HepG2 (cell line): ENCODE measurements around the gene SLC5A4. TPM values are rescaled to one million over a fixed set of nuclear protein-coding genes. Genes with fewer than 3 reads are reported as not detected.
A peak's percentile ranks its signal among the peaks of the same experiment; 100 is the strongest.

ENCODE experiments used
- ATAC-seq: fragments of 200-7000 bp; cut with Tn5 transposase; 3 replicates; pipeline ENCODE4 v1.9.1; 2020; ENCODE audit warnings: mild to moderate bottlenecking, moderate library complexity
- BruUV-seq: library from RNA; stranded (reverse); fragments of 400-500 nt; replicated peaks from 2 replicates; lab custom pipeline; 2021; lab: Mats Ljungman, UMichigan
- CTCF ChIA-PET: fragments of 300-600 bp; formaldehyde crosslinking; extraction: SDS; loops from one replicate; lab custom pipeline; 2021; ENCODE audit warnings: low total read pairs, inconsistent platforms, low intra/inter-chr PET ratio; lab: Yijun Ruan, JAX
- POLR2A ChIA-PET: fragments of 350-600 bp; sonication (Branson Sonifier 250); formaldehyde crosslinking; loops from one replicate; lab custom pipeline; 2020; ENCODE audit warnings: antibody characterized with exemption, inconsistent platforms; lab: Yijun Ruan, JAX
- DNase-seq: peaks from one replicate; pipeline ENCODE4 v3.0.0-alpha.2; 2015; ENCODE audit warnings: low spot score
- FAIRE-seq: peaks from 3 replicates; lab custom pipeline; 2011; peaks lifted over from hg19 to GRCh38; lab: Jason Lieb, UNC
- H2AFZ ChIP-seq: one replicate; pipeline ENCODE4 v1.6.1; 2011; ENCODE audit warnings: low read length, inconsistent platforms
- H3K27ac ChIP-seq: fragments of 300-600 bp; 3 replicates; pipeline ENCODE4 v1.8.0; 2011; ENCODE audit warnings: mixed run types, mild to moderate bottlenecking, mixed read lengths, low read length, inconsistent platforms; ENCODE audit not compliant: insufficient read depth; ENCODE audit errors: extremely low read length
- H3K27me3 ChIP-seq, 2 experiments: fragments of 200-600 bp in 1 of 2; 2 replicates in 1 of 2; 3 replicates in 1 of 2; pipeline versions ENCODE4 v1.6.0 to v1.8.0; 2011; ENCODE audit warnings: low read length in 2 of 2, mild to moderate bottlenecking in 2 of 2, moderate library complexity in 2 of 2, inconsistent platforms in 1 of 2; ENCODE audit not compliant: insufficient read depth in 2 of 2, control insufficient read depth in 1 of 2
- H3K36me3 ChIP-seq, 2 experiments: fragments of 200-600 bp in 1 of 2; replicated peaks in 1 of 2; 2 replicates in 1 of 2; 3 replicates in 1 of 2; pipeline versions ENCODE4 v1.5.1 to v1.8.0; 2011; ENCODE audit warnings: low read length in 2 of 2, inconsistent platforms in 1 of 2; ENCODE audit not compliant: insufficient read depth in 2 of 2, control insufficient read depth in 1 of 2
- H3K4me1 ChIP-seq: 2 replicates; pipeline ENCODE4 v1.5.1; 2012; ENCODE audit warnings: low read length, inconsistent platforms; ENCODE audit not compliant: insufficient read depth
- H3K4me2 ChIP-seq: 2 replicates; pipeline ENCODE4 v1.6.0; 2011; ENCODE audit warnings: low read depth, low read length, inconsistent platforms
- H3K4me3 ChIP-seq, 3 experiments: fragments of 200-600 bp in 1 of 3; sonication (generic), shearing (Covaris generic) in 1 of 3; replicated peaks in 1 of 3; 2 replicates each; pipeline ENCODE4 v1.5.1; 2011 to 2016; ENCODE audit warnings: low read length in 3 of 3, inconsistent platforms in 2 of 3, low read depth in 2 of 3, mild to moderate bottlenecking in 2 of 3, control low read depth in 1 of 3, mixed read lengths in 1 of 3; ENCODE audit not compliant: insufficient read depth in 1 of 3
- H3K79me2 ChIP-seq: one replicate; pipeline ENCODE4 v1.6.1; 2011; ENCODE audit warnings: low read length, inconsistent platforms; ENCODE audit not compliant: insufficient read depth
- H3K9ac ChIP-seq: 2 replicates; pipeline ENCODE4 v1.6.0; 2011; ENCODE audit warnings: mild to moderate bottlenecking, low read depth, low read length, inconsistent platforms; ENCODE audit not compliant: insufficient read depth
- H3K9me3 ChIP-seq: 2 replicates; pipeline ENCODE4 v1.5.1; 2012; ENCODE audit warnings: mild to moderate bottlenecking, low read length
- H4K20me1 ChIP-seq: 2 replicates; pipeline ENCODE4 v1.6.0; 2011; ENCODE audit warnings: inconsistent platforms, mild to moderate bottlenecking, low read length, moderate library complexity; ENCODE audit not compliant: insufficient read depth
- CEBPB ChIP-seq: IDR thresholded peaks from 2 replicates; pipeline ENCODE4 v1.6.1; 2011; ENCODE audit warnings: low read depth, low read length, improper control_type of control experiment, borderline replicate concordance
- GABPA ChIP-seq, 2 experiments: IDR thresholded peaks; 2 replicates each; pipeline ENCODE4 v1.6.1; 2011 to 2016; ENCODE audit warnings: low read depth in 2 of 2, low read length in 1 of 2, missing biosample characterization in 1 of 2, missing genetic modification characterization in 1 of 2
- MTA1 ChIP-seq: sonication (generic); formaldehyde crosslinking; IDR thresholded peaks from 2 replicates; pipeline ENCODE4 v1.4.0; 2020; ENCODE audit warnings: missing genetic modification reagents, mild to moderate bottlenecking, borderline replicate concordance
- NR2F6 ChIP-seq, 2 experiments: IDR thresholded peaks; 2 replicates each; pipeline ENCODE4 v1.6.1; 2016; ENCODE audit warnings: antibody characterized with exemption in 1 of 2, mild to moderate bottlenecking in 1 of 2
- SIX1 ChIP-seq: sonication (generic); formaldehyde crosslinking; IDR thresholded peaks from 2 replicates; pipeline ENCODE4 v1.4.0; 2020; ENCODE audit warnings: missing genetic modification reagents, borderline replicate concordance
- SMAD1 ChIP-seq: sonication (generic); formaldehyde crosslinking; IDR thresholded peaks from 2 replicates; pipeline ENCODE4 v1.4.0; 2020; ENCODE audit warnings: missing genetic modification reagents, low read depth, mild to moderate bottlenecking, borderline replicate concordance
- ZFYVE20 ChIP-seq: sonication (generic); formaldehyde crosslinking; IDR thresholded peaks from 2 replicates; pipeline ENCODE4 v1.8.0; 2023; ENCODE audit warnings: low read depth, mild to moderate bottlenecking, moderate library complexity, missing genetic modification reagents, borderline replicate concordance
- ZNF782 ChIP-seq: sonication (generic); formaldehyde crosslinking; IDR thresholded peaks from 2 replicates; pipeline ENCODE4 v1.4.0; 2020; ENCODE audit warnings: missing genetic modification reagents, mild to moderate bottlenecking, borderline replicate concordance
- ZNF839 ChIP-seq: sonication (generic); formaldehyde crosslinking; IDR thresholded peaks from 2 replicates; pipeline ENCODE4 v1.4.0; 2020; ENCODE audit warnings: missing genetic modification reagents, mild to moderate bottlenecking, borderline replicate concordance
- WGBS: methylation state at CpG from one replicate; pipeline ENCODE4 v1.1.6; 2017; ENCODE audit warnings: low lambda C conversion rate; 5-methylcytosine and 5-hydroxymethylcytosine counted together
- in situ Hi-C: cut with HindIII; loops from 2 replicates; pipeline ENCODE4 v1.10.0; 2017; ENCODE audit warnings: low pct_unique_long_range_greater_than_20kb; ENCODE audit not compliant: extremely low pct_ligation_motif_present
- intact Hi-C: fragments of 100-400 bp; cut with micrococcal nuclease; formaldehyde crosslinking; loops from one replicate; pipeline ENCODE4 v1.10.0; 2022; ENCODE audit not compliant: unreplicated experiment
- polyA plus RNA-seq, 8 experiments: library from polyadenylated mRNA; depleted of rRNA in 3 of 8; stranded (reverse) in 7 of 8; unstranded in 1 of 8; fragments of >200 nt; fragmentation: Illumina TruSeq in 4 of 8; extraction: Trizol in 4 of 8; gene quantifications; 2 replicates each; pipeline versions ENCODE4 v1.2.1 to v1.2.3, GENCODE V29; 2011 to 2016; ENCODE audit warnings: low read depth in 4 of 8, missing spikeins in 1 of 8, mixed read lengths in 1 of 8; ENCODE audit not compliant: insufficient read depth in 1 of 8
- total RNA-seq, 5 experiments: library from RNA; depleted of rRNA; stranded (reverse); fragments of >200 nt; fragmentation: Illumina TruSeq; extraction: Trizol; gene quantifications; 2 replicates each; pipeline ENCODE4 v1.2.3, GENCODE V29; 2016; ENCODE audit warnings: low read depth in 1 of 5
- TF ChIP-seq, protein P1 (sequence below): sonication (generic); formaldehyde crosslinking; IDR thresholded peaks from 2 replicates; pipeline ENCODE4 v1.4.0; 2020; ENCODE audit warnings: low read depth, mild to moderate bottlenecking, missing genetic modification reagents

The SLC5A4 gene
- total and polyA plus RNA-seq, 2 of the 13 experiments (the other 11 are each of a cell fraction or from before 2014, with no cell fraction given), result not detected

DNA sequence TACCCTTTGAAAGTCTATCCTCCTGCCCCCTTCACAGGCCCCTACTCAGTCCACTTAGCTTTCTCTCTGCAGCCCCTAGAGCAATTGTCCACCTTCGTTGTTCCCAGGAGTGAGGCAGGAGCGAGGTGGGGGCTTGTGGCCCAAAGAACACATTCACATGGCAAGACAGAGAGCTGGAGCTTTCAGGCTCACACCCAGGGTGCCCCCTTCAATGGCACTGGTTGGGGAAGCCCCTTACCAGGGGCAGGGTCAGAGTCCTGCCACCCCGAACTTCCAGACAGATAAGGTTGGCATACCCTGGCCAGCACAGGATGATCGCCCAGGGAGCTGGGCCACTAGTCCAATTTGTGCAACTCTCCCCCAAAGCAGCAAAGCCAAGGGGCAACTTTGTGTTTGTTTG is 6.2 kb upstream of the SLC5A4 start:
- DNase-seq (no peak), ATAC-seq (no peak), FAIRE-seq (no peak)
- in situ Hi-C loops (loop anchor here (10.0 kb wide), 2 partner anchors 157 to 287 kb away; no protein-coding TSS in a partner anchor), intact Hi-C loops (no loop called here)
- WGBS, result 31% methylated on average over 3 of the region's 4 CpGs
- H3K9me3 ChIP-seq, result no peaks in the 10 kb centered on the region
- H3K27me3 ChIP-seq, result no peaks in the 10 kb centered on the region
- no peak overlapping the region for H2AFZ ChIP-seq
- no peak overlapping the region for H3K4me2 ChIP-seq
- no peak overlapping the region for H3K9ac ChIP-seq
- H3K36me3 ChIP-seq, result no peaks in the 10 kb centered on the region
- no peak overlapping the region for H3K4me3 ChIP-seq
- no peak for TF ChIP-seq ZNF839 (CRISPR knock-in tag)
- TF ChIP-seq NR2F6 (IDR thresholded peaks at IDR 0.05), result no peak
- TF ChIP-seq NR2F6 (CRISPR knock-in tag; IDR thresholded peaks at IDR 0.05), result no peak
- CTCF ChIA-PET, result no interaction called here
- BruUV-seq, result no TSS peak
- no peaks in the 10 kb centered on the region for H4K20me1 ChIP-seq
- no peak overlapping the region for H3K27ac ChIP-seq
- H3K4me1 ChIP-seq, result 0 out of 2 replicates have a peak, but pooled peaks cover 6% of the 10 kb centered on the region
- no peaks in the 10 kb centered on the region for H3K79me2 ChIP-seq
- POLR2A ChIA-PET, result no interaction called here

GRCh38 chr22:32258791-32259190 is 3.6 kb upstream of the SLC5A4 start:
- no peaks in the 10 kb centered on the region for H3K36me3 ChIP-seq
- WGBS, result 5% methylated on average over 2 of the region's 2 CpGs
- no peak overlapping the region for H3K27ac ChIP-seq
- no peaks in the 10 kb centered on the region for H3K9me3 ChIP-seq
- peak; percentile 81 for TF ChIP-seq CEBPB
- no peak for TF ChIP-seq SMAD1 (CRISPR knock-in tag)
- TF ChIP-seq, protein P1, sequence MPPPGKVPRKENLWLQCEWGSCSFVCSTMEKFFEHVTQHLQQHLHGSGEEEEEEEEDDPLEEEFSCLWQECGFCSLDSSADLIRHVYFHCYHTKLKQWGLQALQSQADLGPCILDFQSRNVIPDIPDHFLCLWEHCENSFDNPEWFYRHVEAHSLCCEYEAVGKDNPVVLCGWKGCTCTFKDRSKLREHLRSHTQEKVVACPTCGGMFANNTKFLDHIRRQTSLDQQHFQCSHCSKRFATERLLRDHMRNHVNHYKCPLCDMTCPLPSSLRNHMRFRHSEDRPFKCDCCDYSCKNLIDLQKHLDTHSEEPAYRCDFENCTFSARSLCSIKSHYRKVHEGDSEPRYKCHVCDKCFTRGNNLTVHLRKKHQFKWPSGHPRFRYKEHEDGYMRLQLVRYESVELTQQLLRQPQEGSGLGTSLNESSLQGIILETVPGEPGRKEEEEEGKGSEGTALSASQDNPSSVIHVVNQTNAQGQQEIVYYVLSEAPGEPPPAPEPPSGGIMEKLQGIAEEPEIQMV (CRISPR knock-in tag), result no peak
- no peak for TF ChIP-seq ZFYVE20 (CRISPR knock-in tag)
- TF ChIP-seq GABPA (IDR thresholded peaks at IDR 0.05; ENCODE audit: low read depth, low read length), result no peak
- TF ChIP-seq GABPA (CRISPR knock-in tag; IDR thresholded peaks at IDR 0.05; ENCODE audit: low read depth), result no peak
- TF ChIP-seq MTA1 (CRISPR knock-in tag), result no peak
- no peak for TF ChIP-seq SIX1 (CRISPR knock-in tag)
- no peak for TF ChIP-seq ZNF782
- no TSS peak for BruUV-seq
- ATAC-seq (no peak), FAIRE-seq (no peak), DNase-seq (no peak)
- H3K9ac ChIP-seq, result no peak overlapping the region
- no peaks in the 10 kb centered on the region for H3K4me1 ChIP-seq
- in situ Hi-C loops, result no loop called here
- H3K4me3 ChIP-seq, result no peak overlapping the region
- no peaks in the 10 kb centered on the region for H4K20me1 ChIP-seq
- no peaks in the 10 kb centered on the region for H3K27me3 ChIP-seq
- intact Hi-C loops, result no loop called here
- H3K79me2 ChIP-seq, result no peaks in the 10 kb centered on the region
- H3K4me2 ChIP-seq, result no peak overlapping the region
- no peak overlapping the region for H2AFZ ChIP-seq
- ChIA-PET CTCF (no interaction called here), POLR2A (no interaction called here)
